Body of pancreas (tissue), 4 donors: Measurements from ENCODE around the gene TJP3. TPM values are rescaled to one million over a fixed set of nuclear protein-coding genes. Genes with fewer than 3 reads are reported as not detected.

Experiments used
- ATAC-seq: fragments of 150-250 bp; one replicate; pipeline ENCODE4 v1.9.1; 2016
- DNase-seq, 4 donors: peaks; one replicate each; pipeline ENCODE4 v3.0.0-alpha.2; 2019
- H3K27ac ChIP-seq, 4 donors: fragments of 200-600 bp; sonication (generic); 1 replicate in 3 of 4; 2 replicates in 1 of 4; pipeline versions ENCODE4 v1.5.1 to v1.6.1; 2016 to 2019; ENCODE audit warnings: mild to moderate bottlenecking in 1 of 4, mixed read lengths in 1 of 4, moderate library complexity in 1 of 4
- H3K27me3 ChIP-seq, 2 donors: fragments of 200-600 bp; sonication (generic); one replicate each; pipeline ENCODE4 v1.6.0; 2016; ENCODE audit warnings: mild to moderate bottlenecking in 1 of 2
- H3K36me3 ChIP-seq, 2 donors: fragments of 200-600 bp; sonication (generic); replicated peaks in 1 of 2; 2 replicates each; pipeline ENCODE4 v1.5.1; 2016; ENCODE audit warnings: low read depth in 2 of 2; ENCODE audit not compliant: insufficient read depth in 1 of 2
- H3K4me1 ChIP-seq: fragments of 200-600 bp; sonication (generic); one replicate; pipeline ENCODE4 v1.6.0; 2016
- H3K4me3 ChIP-seq, 2 donors: fragments of 200-600 bp; sonication (generic); 1 replicate in 1 of 2; 2 replicates in 1 of 2; pipeline ENCODE4 v1.5.1; 2016 to 2019
- H3K9me3 ChIP-seq, 3 donors: fragments of 200-600 bp; sonication (generic); 1 replicate in 2 of 3; 2 replicates in 1 of 3; pipeline ENCODE4 v1.5.1; 2016
- CTCF ChIP-seq, 7 experiments: fragments of 450-650 bp in 4 of 7; fragments of 200-600 bp in 3 of 7; sonication (generic) in 3 of 7; IDR thresholded peaks; one replicate each; pipeline ENCODE4 v1.5.1; 2016 to 2019; ENCODE audit warnings: antibody characterized with exemption in 7 of 7
- POLR2A ChIP-seq, 3 donors: fragments of 450-650 bp; IDR thresholded peaks; one replicate each; pipeline ENCODE4 v1.6.1; 2016; ENCODE audit warnings: antibody characterized with exemption in 3 of 3, mild to moderate bottlenecking in 2 of 3
- WGBS, 2 donors: methylation state at CpG; one replicate each; pipeline ENCODE4 v1.1.5; 2017; 5-methylcytosine and 5-hydroxymethylcytosine counted together
- intact Hi-C: fragments of 100-400 bp; cut with DNase I; formaldehyde crosslinking; loops from one replicate; pipeline ENCODE4 v1.15.1; 2023
- total RNA-seq, 2 donors: library from RNA; depleted of rRNA; stranded (reverse); fragments of >200 nt; gene quantifications; one replicate each; pipeline ENCODE4 v1.1.0, GENCODE V29; 2016

The TJP3 gene
- total RNA-seq, 2 donors from 2014 or later: 15.8 to 21.4 TPM

DNA sequence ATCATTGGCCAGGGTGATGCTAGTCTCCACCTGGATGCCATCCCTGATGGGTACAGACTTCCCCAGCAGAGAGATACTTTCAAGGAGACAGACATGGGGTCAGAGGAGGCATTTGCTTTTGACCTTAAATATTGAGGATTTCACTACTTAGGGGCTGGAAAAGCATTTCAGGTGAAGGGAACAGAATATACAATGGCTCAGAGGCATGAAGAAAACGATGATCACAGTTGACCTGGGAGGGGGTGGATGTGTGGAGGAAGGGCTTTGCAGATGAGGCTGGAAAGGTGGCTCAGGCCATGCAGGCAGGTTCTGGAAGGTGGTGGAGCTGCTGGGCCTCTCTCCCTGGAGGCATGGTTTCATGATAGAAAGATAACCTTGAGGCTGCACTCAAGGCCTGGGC is 74.1 kb downstream of the TJP3 start:
- ATAC-seq (no peak), DNase-seq (no peak)
- TF ChIP-seq POLR2A (IDR thresholded peaks at IDR 0.05) (no peak), CTCF (IDR thresholded peaks at IDR 0.05) (no peak)
- Histone ChIP-seq H3K4me3 (no peak overlapping the region), H3K36me3 (no peaks in the 10 kb centered on the region), H3K27me3 (no peaks in the 10 kb centered on the region), H3K9me3 (peaks cover 0 to 23% (median 6%) of the 10 kb centered on the region in 3 donors), H3K4me1 (peaks cover 5% of the 10 kb centered on the region), H3K27ac (no peak overlapping the region)
- intact Hi-C loops: no loop called here
- 88% methylated on average over 1 of the region's 1 CpG for WGBS, 2 donors

- intact Hi-C loops: no loop called here
- Histone ChIP-seq H3K27me3 (no peaks in the 10 kb centered on the region), H3K36me3 (no peaks in the 10 kb centered on the region), H3K27ac (no peak overlapping the region), H3K4me3 (no peak overlapping the region), H3K4me1 (peaks cover 5% of the 10 kb centered on the region), H3K9me3 (peaks cover 0 to 23% (median 6%) of the 10 kb centered on the region in 3 donors)
- TF ChIP-seq CTCF (IDR thresholded peaks at IDR 0.05) (no peak), POLR2A (IDR thresholded peaks at IDR 0.05) (no peak)
- WGBS, 2 donors: 94 to 97% methylated on average over 7 to 9 of the region's 13 CpGs
- DNase-seq (no peak), ATAC-seq (no peak)
Measured at GRCh38 chr19:3782903-3783302, 74.7 kb downstream of the TJP3 start.

GRCh38 chr19:3783660-3784584 is 75.7 kb downstream of the TJP3 start:
- 77% methylated on average over 13 to 44 of the region's 49 CpGs for WGBS, 2 donors
- no peak overlapping the region for H3K4me3 ChIP-seq
- H3K36me3 ChIP-seq: no peaks in the 10 kb centered on the region
- no peak for ATAC-seq
- H3K27ac ChIP-seq: no peak overlapping the region
- peaks cover 5% of the 10 kb centered on the region for H3K4me1 ChIP-seq
- intact Hi-C loops: no loop called here
- no peak for DNase-seq
- H3K9me3 ChIP-seq: peaks cover 0 to 23% (median 6%) of the 10 kb centered on the region in 3 donors
- no peaks in the 10 kb centered on the region for H3K27me3 ChIP-seq
- TF ChIP-seq CTCF (IDR thresholded peaks at IDR 0.05) (no peak), POLR2A (IDR thresholded peaks at IDR 0.05) (no peak)

GRCh38 chr19:3784607-3785450 is 76.6 kb downstream of the TJP3 start:
- WGBS, 2 donors: 29 to 36% methylated on average over 18 to 25 of the region's 25 CpGs
- Histone ChIP-seq H3K9me3 (peaks cover 0 to 23% (median 6%) of the 10 kb centered on the region in 3 donors), H3K27me3 (no peaks in the 10 kb centered on the region), H3K27ac (no peak overlapping the region), H3K4me1 (peaks cover 5% of the 10 kb centered on the region), H3K36me3 (no peaks in the 10 kb centered on the region), H3K4me3 (no peak overlapping the region)
- intact Hi-C loops: no loop called here
- ATAC-seq (no peak), DNase-seq (no peak)
- TF ChIP-seq CTCF (IDR thresholded peaks at IDR 0.05) (no peak), POLR2A (IDR thresholded peaks at IDR 0.05) (no peak)
